Astrocyte of the cerebellum (primary cell): ENCODE measurements around the gene ADGB.

Experiments
- DNase-seq: peaks from one replicate; pipeline ENCODE4 v3.0.0-alpha.2; 2011; ENCODE audit warnings: low read depth
- H3K4me3 ChIP-seq: 2 replicates; pipeline ENCODE4 v1.5.1; 2011; ENCODE audit warnings: mild to moderate bottlenecking, low read depth, low read length, moderate library complexity
- in situ Hi-C: cut with HindIII; loops from 2 replicates; pipeline ENCODE4 v1.10.0; 2017; ENCODE audit warnings: low sequenced_read_pairs
- TF ChIP-seq, protein P1 (sequence below): IDR thresholded peaks from 2 replicates; pipeline ENCODE4 v1.5.1; 2012; ENCODE audit warnings: low read length, low read depth, moderate library complexity, mild to moderate bottlenecking; ENCODE audit errors: missing control alignments

ADGB gene

DNA sequence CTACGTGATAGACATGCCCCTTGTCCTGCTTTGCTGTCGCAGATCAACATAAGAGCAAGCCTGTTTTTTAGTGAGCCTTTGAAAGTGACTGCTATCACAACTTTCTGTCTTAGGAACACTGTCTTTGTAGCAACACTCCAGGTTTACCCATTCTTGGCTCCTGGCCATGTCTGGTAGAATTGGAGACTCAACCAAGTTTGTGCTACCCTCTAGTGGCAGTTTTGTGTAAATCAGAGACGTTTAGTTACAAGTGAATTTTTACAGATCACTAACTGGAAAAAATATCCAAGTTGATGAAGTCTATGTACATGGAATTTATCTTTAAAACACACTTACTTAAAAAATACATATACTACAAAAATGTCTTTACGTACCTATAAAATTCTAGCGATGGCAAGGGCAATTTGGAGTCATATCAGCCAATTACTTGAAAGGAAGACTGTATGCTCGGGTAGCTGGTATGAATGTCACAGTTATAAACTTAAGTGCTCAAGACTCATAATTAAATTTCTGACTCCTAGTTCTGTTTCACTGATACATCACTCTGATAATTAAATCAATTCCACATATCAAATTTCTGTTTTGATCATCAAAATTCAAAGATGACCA is 101.4 kb downstream of the ADGB start:
- DNase-seq = peak; percentile 85
- in situ Hi-C loops = no loop called here
- TF ChIP-seq, protein P1, sequence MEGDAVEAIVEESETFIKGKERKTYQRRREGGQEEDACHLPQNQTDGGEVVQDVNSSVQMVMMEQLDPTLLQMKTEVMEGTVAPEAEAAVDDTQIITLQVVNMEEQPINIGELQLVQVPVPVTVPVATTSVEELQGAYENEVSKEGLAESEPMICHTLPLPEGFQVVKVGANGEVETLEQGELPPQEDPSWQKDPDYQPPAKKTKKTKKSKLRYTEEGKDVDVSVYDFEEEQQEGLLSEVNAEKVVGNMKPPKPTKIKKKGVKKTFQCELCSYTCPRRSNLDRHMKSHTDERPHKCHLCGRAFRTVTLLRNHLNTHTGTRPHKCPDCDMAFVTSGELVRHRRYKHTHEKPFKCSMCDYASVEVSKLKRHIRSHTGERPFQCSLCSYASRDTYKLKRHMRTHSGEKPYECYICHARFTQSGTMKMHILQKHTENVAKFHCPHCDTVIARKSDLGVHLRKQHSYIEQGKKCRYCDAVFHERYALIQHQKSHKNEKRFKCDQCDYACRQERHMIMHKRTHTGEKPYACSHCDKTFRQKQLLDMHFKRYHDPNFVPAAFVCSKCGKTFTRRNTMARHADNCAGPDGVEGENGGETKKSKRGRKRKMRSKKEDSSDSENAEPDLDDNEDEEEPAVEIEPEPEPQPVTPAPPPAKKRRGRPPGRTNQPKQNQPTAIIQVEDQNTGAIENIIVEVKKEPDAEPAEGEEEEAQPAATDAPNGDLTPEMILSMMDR = peak; percentile 61
- no peak overlapping the region for H3K4me3 ChIP-seq

DNA sequence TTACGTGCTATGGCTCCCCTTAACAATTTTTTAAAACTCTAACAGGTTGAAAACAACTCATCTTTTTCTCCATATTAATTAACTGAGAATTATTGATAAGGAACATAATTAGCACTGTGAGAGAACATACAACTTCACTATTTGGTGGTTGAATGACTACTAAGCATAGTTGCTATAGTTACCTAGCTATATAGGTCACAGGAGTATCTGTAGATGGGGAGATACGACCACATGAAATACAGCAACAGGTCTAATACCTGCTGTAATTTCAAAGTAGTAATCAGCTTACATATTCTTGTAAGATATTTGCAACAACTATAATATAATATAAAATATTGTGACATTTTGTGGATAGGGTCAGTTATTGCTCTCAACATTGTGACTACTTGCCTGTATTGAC is 102.9 kb downstream of the ADGB start:
- TF ChIP-seq, protein P1 = no peak
- in situ Hi-C loops = no loop called here
- no peak overlapping the region for H3K4me3 ChIP-seq
- no peak for DNase-seq

DNA sequence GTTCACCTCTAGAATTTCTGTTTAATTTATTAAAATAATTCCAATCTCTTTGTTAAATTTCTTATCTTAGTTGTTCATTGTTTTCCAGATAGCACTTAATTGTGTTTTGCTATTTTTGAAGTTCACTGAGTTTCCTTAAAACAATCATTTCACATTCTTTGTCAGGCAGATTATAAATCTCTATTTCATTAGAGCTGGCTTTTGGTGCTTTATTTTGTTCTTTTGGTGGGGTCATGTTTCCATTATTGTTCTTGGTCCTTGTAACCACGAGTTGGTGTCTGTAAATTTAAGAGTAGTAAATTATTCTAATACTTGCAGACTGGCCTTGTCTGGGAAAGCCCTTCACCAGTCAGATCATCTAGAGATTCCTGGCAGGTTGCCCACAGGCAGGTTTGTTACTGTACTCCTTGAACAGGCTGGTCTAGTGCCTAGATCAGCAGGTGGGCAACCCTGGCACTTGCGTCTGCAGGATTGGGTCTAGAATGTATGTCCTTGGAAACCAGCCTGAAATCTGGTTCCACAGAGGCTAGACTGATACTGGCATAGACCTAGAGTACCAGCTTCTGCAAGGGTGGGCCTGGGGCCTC is 110.4 kb downstream of the ADGB start:
- TF ChIP-seq, protein P1 = no peak
- H3K4me3 ChIP-seq = no peak overlapping the region
- in situ Hi-C loops = no loop called here
- no peak for DNase-seq

DNA sequence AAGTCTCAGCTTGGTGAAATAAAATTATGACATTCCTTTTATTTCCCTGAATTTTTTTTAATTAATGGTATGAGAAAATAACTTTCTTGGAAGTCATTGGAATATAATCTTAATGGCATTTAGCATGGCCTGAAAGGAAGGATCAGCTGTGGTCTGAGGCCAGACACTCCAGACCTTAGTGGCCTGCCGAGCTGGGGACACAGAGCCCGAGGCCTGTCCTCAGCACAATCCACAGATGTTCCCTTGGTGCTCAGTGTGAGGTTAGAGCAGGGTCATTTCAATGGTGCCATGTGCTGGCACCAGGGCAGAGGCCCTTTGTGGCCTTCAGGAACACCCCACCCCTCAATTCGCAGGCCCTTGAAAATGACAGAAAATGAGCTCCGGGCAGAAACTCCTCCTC is 120.6 kb downstream of the ADGB start:
- no peak for DNase-seq
- in situ Hi-C loops = no loop called here
- TF ChIP-seq, protein P1 = no peak
- no peak overlapping the region for H3K4me3 ChIP-seq

DNA sequence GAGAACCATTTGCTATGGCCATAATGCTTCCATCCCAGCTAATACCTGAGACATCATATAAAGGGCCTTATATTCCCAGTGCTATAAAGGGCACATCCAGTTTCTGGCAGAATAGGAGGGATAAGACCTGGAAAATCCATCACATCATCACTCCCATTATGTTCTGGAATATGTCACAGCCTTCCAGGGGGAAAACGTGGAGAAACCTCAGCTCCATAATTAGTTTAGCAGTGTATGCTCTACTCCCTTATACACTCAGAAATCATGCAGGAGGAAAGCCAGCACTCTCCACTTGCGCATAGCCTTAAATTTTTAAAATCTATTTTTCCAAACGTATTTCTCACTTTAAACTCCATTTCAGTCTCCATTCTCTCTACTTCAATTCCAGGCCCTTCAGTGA is 140.9 kb downstream of the ADGB start:
- in situ Hi-C loops = no loop called here
- TF ChIP-seq, protein P1 = no peak
- no peak overlapping the region for H3K4me3 ChIP-seq
- no peak for DNase-seq

DNA sequence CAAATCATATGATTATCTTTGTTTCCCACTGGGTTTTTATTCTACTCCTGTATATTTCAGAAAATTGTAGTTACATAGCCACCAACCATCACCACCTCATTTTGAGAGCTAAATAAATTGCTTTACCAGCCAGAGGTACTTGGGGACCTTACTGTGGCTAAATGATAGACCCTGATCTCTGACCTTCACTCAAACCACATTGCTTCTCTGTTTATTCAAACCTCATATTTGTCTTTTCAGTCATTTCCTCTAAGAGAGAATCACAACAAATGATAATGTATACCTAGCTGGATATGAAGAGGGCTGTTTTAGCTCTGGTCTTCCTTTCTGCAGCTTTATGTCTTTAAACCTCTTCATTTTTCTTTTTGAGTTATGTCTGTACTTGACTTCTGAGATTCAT is 142.8 kb downstream of the ADGB start:
- TF ChIP-seq, protein P1 = no peak
- no peak overlapping the region for H3K4me3 ChIP-seq
- no peak for DNase-seq
- in situ Hi-C loops = no loop called here
